ENCODE measurements around the gene ANKRD55.

Gene ANKRD55

GRCh38 chr5:56211298-56211865 lies 21.7 kb downstream of the ANKRD55 start:
- H3K4me1 ChIP-seq (ENCODE audit: control insufficient read depth, insufficient read depth, low read length), result no peaks in the 10 kb centered on the region
- no peak overlapping the region for H3K27ac ChIP-seq (ENCODE audit: extremely low read depth, low read depth, low read length)
- TF ChIP-seq HOXC10 (CRISPR knock-in tag; IDR thresholded peaks at IDR 0.05) (no peak), PBX3 (CRISPR knock-in tag; IDR thresholded peaks at IDR 0.05) (no peak), ZNF621 (tag by site-specific recombination; IDR thresholded peaks at IDR 0.05) (no peak), ZNF202 (tag by site-specific recombination; IDR thresholded peaks at IDR 0.05; ENCODE audit: borderline replicate concordance) (no peak), FEZF1 (tag by site-specific recombination; IDR thresholded peaks at IDR 0.05) (no peak), ZNF560 (tag by site-specific recombination; IDR thresholded peaks at IDR 0.05; ENCODE audit: borderline replicate concordance) (no peak), ZBTB1 (tag by site-specific recombination; IDR thresholded peaks at IDR 0.05) (no peak), ZNF510 (tag by site-specific recombination; IDR thresholded peaks at IDR 0.05; ENCODE audit: insufficient replicate concordance) (no peak), ATF2 (tag by site-specific recombination; IDR thresholded peaks at IDR 0.05; ENCODE audit: low read depth) (no peak), ZNF837 (tag by site-specific recombination; IDR thresholded peaks at IDR 0.05) (no peak), ZNF776 (tag by site-specific recombination; IDR thresholded peaks at IDR 0.05; ENCODE audit: borderline replicate concordance) (no peak), ZNF626 (tag by site-specific recombination; IDR thresholded peaks at IDR 0.05) (no peak), SP7 (tag by site-specific recombination; IDR thresholded peaks at IDR 0.05) (no peak), ZNF768 (tag by site-specific recombination; IDR thresholded peaks at IDR 0.05) (no peak), ZNF600 (tag by site-specific recombination; IDR thresholded peaks at IDR 0.05) (no peak)
- TF ChIP-seq, protein P1, sequence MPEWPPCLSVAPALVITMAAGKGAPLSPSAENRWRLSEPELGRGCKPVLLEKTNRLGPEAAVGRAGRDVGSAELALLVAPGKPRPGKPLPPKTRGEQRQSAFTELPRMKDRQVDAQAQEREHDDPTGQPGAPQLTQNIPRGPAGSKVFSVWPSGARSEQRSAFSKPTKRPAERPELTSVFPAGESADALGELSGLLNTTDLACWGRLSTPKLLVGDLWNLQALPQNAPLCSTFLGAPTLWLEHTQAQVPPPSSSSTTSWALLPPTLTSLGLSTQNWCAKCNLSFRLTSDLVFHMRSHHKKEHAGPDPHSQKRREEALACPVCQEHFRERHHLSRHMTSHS (tag by site-specific recombination; IDR thresholded peaks at IDR 0.05), result no peak
- TF ChIP-seq, protein P2, sequence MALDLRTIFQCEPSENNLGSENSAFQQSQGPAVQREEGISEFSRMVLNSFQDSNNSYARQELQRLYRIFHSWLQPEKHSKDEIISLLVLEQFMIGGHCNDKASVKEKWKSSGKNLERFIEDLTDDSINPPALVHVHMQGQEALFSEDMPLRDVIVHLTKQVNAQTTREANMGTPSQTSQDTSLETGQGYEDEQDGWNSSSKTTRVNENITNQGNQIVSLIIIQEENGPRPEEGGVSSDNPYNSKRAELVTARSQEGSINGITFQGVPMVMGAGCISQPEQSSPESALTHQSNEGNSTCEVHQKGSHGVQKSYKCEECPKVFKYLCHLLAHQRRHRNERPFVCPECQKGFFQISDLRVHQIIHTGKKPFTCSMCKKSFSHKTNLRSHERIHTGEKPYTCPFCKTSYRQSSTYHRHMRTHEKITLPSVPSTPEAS (tag by site-specific recombination; IDR thresholded peaks at IDR 0.05), result no peak
- TF ChIP-seq, protein P3, sequence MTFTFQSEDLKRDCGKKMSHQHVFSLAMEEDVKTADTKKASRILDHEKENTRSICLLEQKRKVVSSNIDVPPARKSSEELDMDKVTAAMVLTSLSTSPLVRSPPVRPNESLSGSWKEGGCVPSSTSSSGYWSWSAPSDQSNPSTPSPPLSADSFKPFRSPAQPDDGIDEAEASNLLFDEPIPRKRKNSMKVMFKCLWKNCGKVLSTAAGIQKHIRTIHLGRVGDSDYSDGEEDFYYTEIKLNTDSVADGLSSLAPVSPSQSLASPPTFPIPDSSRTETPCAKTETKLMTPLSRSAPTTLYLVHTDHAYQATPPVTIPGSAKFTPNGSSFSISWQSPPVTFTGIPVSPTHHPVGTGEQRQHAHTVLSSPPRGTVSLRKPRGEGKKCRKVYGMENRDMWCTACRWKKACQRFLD (tag by site-specific recombination; IDR thresholded peaks at IDR 0.05), result no peak
- TF ChIP-seq, protein P4, sequence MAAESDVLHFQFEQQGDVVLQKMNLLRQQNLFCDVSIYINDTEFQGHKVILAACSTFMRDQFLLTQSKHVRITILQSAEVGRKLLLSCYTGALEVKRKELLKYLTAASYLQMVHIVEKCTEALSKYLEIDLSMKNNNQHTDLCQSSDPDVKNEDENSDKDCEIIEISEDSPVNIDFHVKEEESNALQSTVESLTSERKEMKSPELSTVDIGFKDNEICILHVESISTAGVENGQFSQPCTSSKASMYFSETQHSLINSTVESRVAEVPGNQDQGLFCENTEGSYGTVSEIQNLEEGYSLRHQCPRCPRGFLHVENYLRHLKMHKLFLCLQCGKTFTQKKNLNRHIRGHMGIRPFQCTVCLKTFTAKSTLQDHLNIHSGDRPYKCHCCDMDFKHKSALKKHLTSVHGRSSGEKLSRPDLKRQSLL (tag by site-specific recombination; IDR thresholded peaks at IDR 0.05), result no peak
- ChIA-PET CTCF (interaction anchor here (0.5 to 1.0 kb wide), 3 partner anchors 31 to 274 kb away, joined by 3 read pairs; no protein-coding TSS in a partner anchor), POLR2A (no interaction called here)
- no peaks in the 10 kb centered on the region for H3K36me3 ChIP-seq (ENCODE audit: control insufficient read depth in 2 of 2, insufficient read depth in 1 of 2, low read length in 2 of 2)
- no peak overlapping the region for H3K4me3 ChIP-seq (ENCODE audit: low read depth, low read length)
- H3K9me3 ChIP-seq (ENCODE audit: control insufficient read depth, insufficient read depth, low read depth, low read length), result no peaks in the 10 kb centered on the region

All from HEK293 (cell line).